Naive thymus-derived CD4-positive, alpha-beta T cell (primary cell): ENCODE measurements around the gene PSKH1. TPM values are rescaled to one million over a fixed set of nuclear protein-coding genes. Genes with fewer than 3 reads are reported as not detected.
A peak's percentile ranks its signal among the peaks of the same experiment; 100 is the strongest.

Experiments used
- ATAC-seq: fragments of 150-1000 bp; cut with Tn5 transposase; 2 replicates; pipeline ENCODE4 v1.10.0; 2021; ENCODE audit warnings: mild to moderate bottlenecking, moderate library complexity
- CTCF ChIA-PET: fragments of 350-600 bp; sonication (Branson Sonifier 250); formaldehyde crosslinking; loops from one replicate; lab custom pipeline; 2021; ENCODE audit warnings: antibody characterized with exemption; lab: Charles Lee
- POLR2A ChIA-PET: fragments of 350-600 bp; sonication (Branson Sonifier 250); formaldehyde crosslinking; loops from one replicate; lab custom pipeline; 2021; ENCODE audit warnings: antibody characterized with exemption, inconsistent platforms; lab: Charles Lee
- DNase-seq, 9 donors: peaks; one replicate each; pipeline versions ENCODE4 v3.0.0 to v3.0.0-alpha.2; 2020 to 2022; ENCODE audit warnings: mixed read lengths in 1 of 9
- H3K27ac ChIP-seq: one replicate; pipeline ENCODE4 v1.7.0; 2013; ENCODE audit warnings: mild to moderate bottlenecking, low read depth, low read length, moderate library complexity
- H3K27me3 ChIP-seq, 2 donors: one replicate each; pipeline ENCODE4 v1.7.0; 2013; ENCODE audit warnings: low read length in 2 of 2, mild to moderate bottlenecking in 2 of 2, moderate library complexity in 2 of 2; ENCODE audit not compliant: control insufficient read depth in 2 of 2, insufficient read depth in 2 of 2
- H3K36me3 ChIP-seq, 3 experiments: 1 replicate in 2 of 3; 2 replicates in 1 of 3; pipeline ENCODE4 v1.7.0; 2013; ENCODE audit warnings: low read length in 3 of 3, mild to moderate bottlenecking in 3 of 3, moderate library complexity in 1 of 3; ENCODE audit not compliant: insufficient read depth in 3 of 3, control insufficient read depth in 2 of 3
- H3K4me1 ChIP-seq, 2 donors: one replicate each; pipeline ENCODE4 v1.7.0; 2013; ENCODE audit warnings: low read length in 2 of 2, mild to moderate bottlenecking in 2 of 2, moderate library complexity in 1 of 2; ENCODE audit not compliant: control insufficient read depth in 2 of 2, insufficient read depth in 2 of 2
- H3K4me3 ChIP-seq: 2 replicates; pipeline ENCODE4 v1.7.0; 2013; ENCODE audit warnings: mild to moderate bottlenecking, low read length
- H3K9me3 ChIP-seq, 3 experiments: 1 replicate in 2 of 3; 2 replicates in 1 of 3; pipeline ENCODE4 v1.7.0; 2013; ENCODE audit warnings: low read length in 3 of 3; ENCODE audit not compliant: control insufficient read depth in 2 of 3
- H3K27ac Mint-ChIP-seq, 9 donors: one replicate each; pipeline ENCODE4 v1.8.0; 2020 to 2022; ENCODE audit warnings: mixed read lengths in 9 of 9, mild to moderate bottlenecking in 8 of 9, moderate library complexity in 5 of 9, inconsistent platforms in 2 of 9
- H3K27me3 Mint-ChIP-seq, 5 donors: one replicate each; pipeline ENCODE4 v1.8.0; 2021 to 2022; ENCODE audit warnings: mixed read lengths in 5 of 5, mild to moderate bottlenecking in 1 of 5
- H3K36me3 Mint-ChIP-seq, 5 donors: one replicate each; pipeline ENCODE4 v1.8.0; 2020 to 2022; ENCODE audit warnings: mixed read lengths in 5 of 5, mild to moderate bottlenecking in 3 of 5, inconsistent platforms in 1 of 5
- H3K4me1 Mint-ChIP-seq, 7 donors: one replicate each; pipeline ENCODE4 v1.8.0; 2020 to 2022; ENCODE audit warnings: mixed read lengths in 7 of 7, mild to moderate bottlenecking in 3 of 7, inconsistent platforms in 1 of 7
- H3K4me3 Mint-ChIP-seq, 10 donors: one replicate each; pipeline ENCODE4 v1.8.0; 2020 to 2022; ENCODE audit warnings: mild to moderate bottlenecking in 10 of 10, mixed read lengths in 10 of 10, moderate library complexity in 6 of 10, inconsistent platforms in 2 of 10
- H3K9me3 Mint-ChIP-seq, 11 donors: one replicate each; pipeline ENCODE4 v1.8.0; 2020 to 2022; ENCODE audit warnings: mixed read lengths in 11 of 11, mild to moderate bottlenecking in 4 of 11, inconsistent platforms in 1 of 11, moderate library complexity in 1 of 11
- intact Hi-C, 2 donors: fragments of 100-400 bp; cut with micrococcal nuclease; formaldehyde crosslinking; loops; one replicate each; pipeline ENCODE4 v1.15.1; 2023
- polyA plus RNA-seq, 2 donors: library from polyadenylated mRNA; unstranded; fragments of 300-500 nt; fragmentation: Illumina TruSeq; gene quantifications; one replicate each; pipeline ENCODE4 v1.2.3, GENCODE V29; 2021
- total RNA-seq, 6 experiments: library from RNA in 5 of 6; stranded (reverse) in 5 of 6; gene quantifications; 1 replicate in 5 of 6; 2 replicates in 1 of 6; pipeline ENCODE4 v1.2.3 and lab custom pipeline; 2021 to 2026

PSKH1 gene
- total and polyA plus RNA-seq, 7 experiments from 2014 or later = 18.0 to 34.0 (median 23.3) TPM

GRCh38 chr16:67871256-67871655 lies 21.8 kb upstream of the PSKH1 start:
- intact Hi-C loops = loop anchor here in 1 of 2 donors (5.0 kb wide), 1 partner anchor 39 kb away; no protein-coding TSS in a partner anchor
- no peaks in the 10 kb centered on the region for H3K9me3 ChIP-seq
- Mint-ChIP-seq H3K4me1 (peaks cover 25 to 38% (median 35%) of the 10 kb centered on the region in 7 donors), H3K36me3 (peaks cover 0 to 14% (median 4%) of the 10 kb centered on the region in 5 donors), H3K27ac (peak overlapping the region in 4 of 9 donors; percentile 49 to 90 (median 69)), H3K27me3 (no peaks in the 10 kb centered on the region), H3K4me3 (peak overlapping the region in 2 of 10 donors; percentile 93 to 96), H3K9me3 (no peaks in the 10 kb centered on the region)
- no peak overlapping the region for H3K4me3 ChIP-seq
- ATAC-seq = no peak
- H3K27ac ChIP-seq = no peak overlapping the region
- ChIA-PET CTCF (interaction anchor here (0.9 to 1.2 kb wide), 2 partner anchors 13 to 30 kb away, joined by 4 to 5 read pairs; no protein-coding TSS in a partner anchor), POLR2A (interaction anchor here (0.6 to 1.5 kb wide), 5 partner anchors 22 to 65 kb away, joined by 3 to 10 read pairs (median 3); partner anchors contain the start of genes CENPT, PSKH1, PSMB10 and RANBP10)
- H3K4me1 ChIP-seq = peaks cover 19 to 29% of the 10 kb centered on the region in 2 donors
- no peak for DNase-seq
- no peaks in the 10 kb centered on the region for H3K27me3 ChIP-seq
- peaks cover 0 to 40% (median 4%) of the 10 kb centered on the region in 3 experiments for H3K36me3 ChIP-seq

GRCh38 chr16:67872131-67872630 lies 20.9 kb upstream of the PSKH1 start:
- peaks cover 25 to 41% (median 36%) of the 10 kb centered on the region in 7 donors for H3K4me1 Mint-ChIP-seq
- H3K27me3 ChIP-seq = no peaks in the 10 kb centered on the region
- ATAC-seq = no peak
- POLR2A ChIA-PET = interaction anchor here (0.7 to 1.5 kb wide), 4 partner anchors 21 to 66 kb away, joined by 3 to 10 read pairs (median 3); partner anchors contain the start of genes CENPT, PSKH1 and RANBP10
- CTCF ChIA-PET = no interaction called here
- no peak for DNase-seq
- peak overlapping the region; percentile 91 for H3K27ac ChIP-seq
- H3K4me3 ChIP-seq = peak overlapping the region; percentile 88
- intact Hi-C loops = loop anchor here (1.0 to 5.0 kb wide), 8 partner anchors 29 to 351 kb away; partner anchors contain the start of genes RANBP10 (in 2 of the 2), TSNAXIP1 (in 2 of the 2), NFATC3 (in 1 of the 2) and THAP11 (in 1 of the 2)
- H3K36me3 ChIP-seq = peaks cover 3 to 43% (median 7%) of the 10 kb centered on the region in 3 experiments
- peak overlapping the region; percentile 87 to 93 (median 91) for H3K27ac Mint-ChIP-seq
- H3K4me3 Mint-ChIP-seq = peak overlapping the region; percentile 88 to 96 (median 94)
- H3K36me3 Mint-ChIP-seq = peaks cover 0 to 21% (median 4%) of the 10 kb centered on the region in 5 donors
- H3K4me1 ChIP-seq = peaks cover 19 to 30% of the 10 kb centered on the region in 2 donors
- no peaks in the 10 kb centered on the region for H3K9me3 Mint-ChIP-seq
- H3K9me3 ChIP-seq = no peaks in the 10 kb centered on the region
- no peaks in the 10 kb centered on the region for H3K27me3 Mint-ChIP-seq

GRCh38 chr16:67872631-67873434 lies 20.2 kb upstream of the PSKH1 start, which contains the start of gene EDC4:
Gene EDC4 (plus strand): TSS chr16:67873052. CDS start chr16:67873262, 210 bp downstream.
- Mint-ChIP-seq H3K4me3 (peak within 1 kb of the TSS; percentile 88 to 96 (median 94)), H3K27ac (peak within 1 kb of the TSS; percentile 90 to 97 (median 92)), H3K4me1 (peaks cover 25 to 41% (median 36%) of the 10 kb centered on the region in 7 donors), H3K27me3 (no peaks in the 10 kb centered on the region), H3K9me3 (no peaks in the 10 kb centered on the region), H3K36me3 (peaks cover 0 to 27% (median 4%) of the 10 kb centered on the region in 5 donors)
- peaks cover 19 to 30% of the 10 kb centered on the region in 2 donors for H3K4me1 ChIP-seq
- POLR2A ChIA-PET = interaction anchor here (0.6 to 2.8 kb wide), 10 partner anchors 9 to 1098 kb away, joined by 3 to 23 read pairs (median 4); partner anchors contain the start of genes CENPT, NUTF2, PSKH1 and PSMB10
- H3K36me3 ChIP-seq = peaks cover 10 to 46% (median 13%) of the 10 kb centered on the region in 3 experiments
- peak; percentile 96 for ATAC-seq
- DNase-seq = peak; percentile 75 to 96 (median 83)
- intact Hi-C loops = loop anchor here (1.0 to 5.0 kb wide), 13 partner anchors 20 to 352 kb away; partner anchors contain the start of genes NUTF2 (in 2 of the 2), RANBP10 (in 2 of the 2), THAP11 (in 2 of the 2) and TSNAXIP1 (in 2 of the 2)
- H3K27me3 ChIP-seq = no peaks in the 10 kb centered on the region
- peak within 1 kb of the TSS; percentile 88 for H3K4me3 ChIP-seq
- peak within 1 kb of the TSS; percentile 91 for H3K27ac ChIP-seq
- H3K9me3 ChIP-seq = no peaks in the 10 kb centered on the region
- CTCF ChIA-PET = interaction anchor here (0.5 to 1.0 kb wide), 6 partner anchors 9 to 325 kb away, joined by 3 to 4 read pairs (median 3); no protein-coding TSS in a partner anchor

GRCh38 chr16:67873435-67874370 lies 19.4 kb upstream of the PSKH1 start:
- Mint-ChIP-seq H3K4me1 (peaks cover 25 to 41% (median 36%) of the 10 kb centered on the region in 7 donors), H3K4me3 (peak overlapping the region; percentile 88 to 96 (median 94)), H3K27me3 (no peaks in the 10 kb centered on the region), H3K36me3 (peaks cover 0 to 35% (median 4%) of the 10 kb centered on the region in 5 donors), H3K9me3 (no peaks in the 10 kb centered on the region), H3K27ac (peak overlapping the region; percentile 90 to 97 (median 92))
- H3K36me3 ChIP-seq = peaks cover 18 to 48% (median 18%) of the 10 kb centered on the region in 3 experiments
- peaks cover 19 to 30% of the 10 kb centered on the region in 2 donors for H3K4me1 ChIP-seq
- DNase-seq (no peak), ATAC-seq (peak; percentile 1)
- H3K9me3 ChIP-seq = no peaks in the 10 kb centered on the region
- ChIA-PET CTCF (interaction anchor here (0.5 to 1.0 kb wide), 6 partner anchors 8 to 326 kb away, joined by 3 to 4 read pairs (median 3); no protein-coding TSS in a partner anchor), POLR2A (interaction anchor here (0.6 to 2.8 kb wide), 12 partner anchors 8 to 1097 kb away, joined by 3 to 23 read pairs (median 4); partner anchors contain the start of genes CENPT, NUTF2, PSKH1 and PSMB10)
- peak overlapping the region; percentile 91 for H3K27ac ChIP-seq
- peak overlapping the region; percentile 88 for H3K4me3 ChIP-seq
- no peaks in the 10 kb centered on the region for H3K27me3 ChIP-seq
- intact Hi-C loops = loop anchor here (1.0 to 5.0 kb wide), 10 partner anchors 20 to 353 kb away; partner anchors contain the start of genes NUTF2 (in 2 of the 2), THAP11 (in 2 of the 2), PSKH1 (in 1 of the 2) and RANBP10 (in 1 of the 2)

GRCh38 chr16:67874372-67874771 lies 18.7 kb upstream of the PSKH1 start:
- DNase-seq (no peak), ATAC-seq (no peak)
- intact Hi-C loops = loop anchor here in 1 of 2 donors (5.0 kb wide), 1 partner anchor 42 kb away; no protein-coding TSS in a partner anchor
- H3K4me1 Mint-ChIP-seq = peaks cover 25 to 41% (median 36%) of the 10 kb centered on the region in 7 donors
- H3K27me3 Mint-ChIP-seq = no peaks in the 10 kb centered on the region
- H3K4me3 ChIP-seq = peak overlapping the region; percentile 88
- no peaks in the 10 kb centered on the region for H3K9me3 ChIP-seq
- H3K27ac ChIP-seq = peak overlapping the region; percentile 91
- H3K4me1 ChIP-seq = peaks cover 19 to 30% of the 10 kb centered on the region in 2 donors
- H3K27me3 ChIP-seq = no peaks in the 10 kb centered on the region
- H3K9me3 Mint-ChIP-seq = no peaks in the 10 kb centered on the region
- ChIA-PET POLR2A (interaction anchor here (1.3 to 2.8 kb wide), 8 partner anchors 8 to 72 kb away, joined by 3 to 23 read pairs (median 6); partner anchors contain the start of genes CENPT, NUTF2, PSKH1 and PSMB10), CTCF (no interaction called here)
- peaks cover 20 to 52% (median 22%) of the 10 kb centered on the region in 3 experiments for H3K36me3 ChIP-seq
- peaks cover 0 to 42% (median 4%) of the 10 kb centered on the region in 5 donors for H3K36me3 Mint-ChIP-seq
- peak overlapping the region; percentile 90 to 97 (median 92) for H3K27ac Mint-ChIP-seq
- peak overlapping the region; percentile 88 to 96 (median 94) for H3K4me3 Mint-ChIP-seq
